OCI-LY7 (cell line): ENCODE data around the gene RAPGEF4.

Experiments
- EZH2phosphoT487 ChIP-seq: fragments of 200-600 bp; sonication (generic); IDR thresholded peaks from 2 replicates; pipeline ENCODE4 v1.6.1; 2018; ENCODE audit warnings: low read depth, borderline replicate concordance, mild to moderate bottlenecking, mixed run types, antibody characterized with exemption, low read length, moderate library complexity, mixed read lengths
- TF ChIP-seq, protein P1 (sequence below): fragments of 200-600 bp; sonication (generic); conservative IDR thresholded peaks from 2 replicates; pipeline ENCODE4 v1.5.1; 2014; ENCODE audit warnings: mild to moderate bottlenecking, antibody characterized with exemption, low read length, moderate library complexity, mixed read lengths

DNA sequence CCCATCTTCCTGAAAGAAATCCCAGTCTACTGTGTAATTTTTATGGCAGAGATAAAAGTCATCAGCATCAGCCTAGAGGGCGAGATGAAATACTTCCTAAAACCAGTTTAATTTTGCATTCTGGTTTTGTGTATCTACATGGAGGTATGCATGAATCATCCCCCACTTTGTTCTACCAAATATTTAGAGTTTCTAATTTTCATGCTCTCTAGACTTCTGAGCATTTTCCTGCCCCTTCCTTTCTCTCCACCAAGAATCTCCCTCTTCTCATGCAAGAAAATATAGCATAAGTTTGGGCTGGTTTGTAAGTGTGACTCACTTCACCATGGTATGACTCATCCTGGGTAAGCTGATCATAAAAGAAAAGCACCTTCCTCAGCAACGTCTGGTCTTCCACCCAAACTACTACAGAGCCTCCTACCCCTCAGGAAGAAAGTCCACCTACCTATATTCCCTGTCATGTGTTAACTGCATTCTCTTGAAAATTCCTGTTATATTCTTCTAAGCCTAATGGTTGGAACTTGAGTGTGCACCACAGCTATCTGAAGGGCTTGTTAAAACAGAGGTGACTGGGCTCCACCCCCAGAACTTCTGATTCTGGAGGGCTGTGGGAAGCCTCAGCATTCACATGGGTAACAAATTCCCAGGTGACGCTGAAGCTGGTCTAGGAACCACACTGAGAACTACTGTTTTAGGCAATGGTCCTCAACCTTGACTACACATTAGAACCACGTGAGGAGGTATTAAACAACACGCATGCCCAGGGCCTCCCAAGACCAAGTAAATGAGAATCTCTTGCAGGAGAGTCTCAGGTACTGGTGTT lies 37.4 kb upstream of the RAPGEF4 start:
- TF ChIP-seq, protein P1, sequence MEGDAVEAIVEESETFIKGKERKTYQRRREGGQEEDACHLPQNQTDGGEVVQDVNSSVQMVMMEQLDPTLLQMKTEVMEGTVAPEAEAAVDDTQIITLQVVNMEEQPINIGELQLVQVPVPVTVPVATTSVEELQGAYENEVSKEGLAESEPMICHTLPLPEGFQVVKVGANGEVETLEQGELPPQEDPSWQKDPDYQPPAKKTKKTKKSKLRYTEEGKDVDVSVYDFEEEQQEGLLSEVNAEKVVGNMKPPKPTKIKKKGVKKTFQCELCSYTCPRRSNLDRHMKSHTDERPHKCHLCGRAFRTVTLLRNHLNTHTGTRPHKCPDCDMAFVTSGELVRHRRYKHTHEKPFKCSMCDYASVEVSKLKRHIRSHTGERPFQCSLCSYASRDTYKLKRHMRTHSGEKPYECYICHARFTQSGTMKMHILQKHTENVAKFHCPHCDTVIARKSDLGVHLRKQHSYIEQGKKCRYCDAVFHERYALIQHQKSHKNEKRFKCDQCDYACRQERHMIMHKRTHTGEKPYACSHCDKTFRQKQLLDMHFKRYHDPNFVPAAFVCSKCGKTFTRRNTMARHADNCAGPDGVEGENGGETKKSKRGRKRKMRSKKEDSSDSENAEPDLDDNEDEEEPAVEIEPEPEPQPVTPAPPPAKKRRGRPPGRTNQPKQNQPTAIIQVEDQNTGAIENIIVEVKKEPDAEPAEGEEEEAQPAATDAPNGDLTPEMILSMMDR, result no peak
- no peak for TF ChIP-seq EZH2phosphoT487
